GM12892 (cell line): Measurements from ENCODE around the gene NDUFC2.

Experiments used
- DNase-seq: peaks from one replicate; pipeline ENCODE4 v3.0.0; 2011; ENCODE audit not compliant: insufficient read length
- FAIRE-seq: peaks from 2 replicates; lab custom pipeline; 2011; peaks lifted over from hg19 to GRCh38; lab: Jason Lieb, UNC
- POLR2A ChIP-seq: IDR thresholded peaks from 2 replicates; pipeline ENCODE4 v1.6.1; 2011; ENCODE audit warnings: low read depth, low read length, control low read depth
- POLR2AphosphoS5 ChIP-seq: IDR thresholded peaks from 2 replicates; pipeline ENCODE4 v1.6.1; 2011; ENCODE audit warnings: low read depth, low read length, control low read depth
- TAF1 ChIP-seq: IDR thresholded peaks from 2 replicates; pipeline ENCODE4 v1.6.1; 2011; ENCODE audit warnings: low read depth, mild to moderate bottlenecking, control low read depth, low read length, borderline replicate concordance

The NDUFC2 gene

GRCh38 chr11:78019808-78020207, 59.9 kb downstream of the NDUFC2 start:
- no peak for DNase-seq
- TF ChIP-seq POLR2A = no peak
- TF ChIP-seq TAF1 = no peak
- TF ChIP-seq POLR2AphosphoS5 = no peak
- no peak for FAIRE-seq
